ENCODE data around the gene SLF1.
A peak's percentile ranks its signal among the peaks of the same experiment; 100 is the strongest.
"Not testable (repeated sequence)": the region's sequence is repeated elsewhere in the genome, so short reads cannot be mapped to it uniquely, and the experiment has no call there.

The SLF1 gene

DNA sequence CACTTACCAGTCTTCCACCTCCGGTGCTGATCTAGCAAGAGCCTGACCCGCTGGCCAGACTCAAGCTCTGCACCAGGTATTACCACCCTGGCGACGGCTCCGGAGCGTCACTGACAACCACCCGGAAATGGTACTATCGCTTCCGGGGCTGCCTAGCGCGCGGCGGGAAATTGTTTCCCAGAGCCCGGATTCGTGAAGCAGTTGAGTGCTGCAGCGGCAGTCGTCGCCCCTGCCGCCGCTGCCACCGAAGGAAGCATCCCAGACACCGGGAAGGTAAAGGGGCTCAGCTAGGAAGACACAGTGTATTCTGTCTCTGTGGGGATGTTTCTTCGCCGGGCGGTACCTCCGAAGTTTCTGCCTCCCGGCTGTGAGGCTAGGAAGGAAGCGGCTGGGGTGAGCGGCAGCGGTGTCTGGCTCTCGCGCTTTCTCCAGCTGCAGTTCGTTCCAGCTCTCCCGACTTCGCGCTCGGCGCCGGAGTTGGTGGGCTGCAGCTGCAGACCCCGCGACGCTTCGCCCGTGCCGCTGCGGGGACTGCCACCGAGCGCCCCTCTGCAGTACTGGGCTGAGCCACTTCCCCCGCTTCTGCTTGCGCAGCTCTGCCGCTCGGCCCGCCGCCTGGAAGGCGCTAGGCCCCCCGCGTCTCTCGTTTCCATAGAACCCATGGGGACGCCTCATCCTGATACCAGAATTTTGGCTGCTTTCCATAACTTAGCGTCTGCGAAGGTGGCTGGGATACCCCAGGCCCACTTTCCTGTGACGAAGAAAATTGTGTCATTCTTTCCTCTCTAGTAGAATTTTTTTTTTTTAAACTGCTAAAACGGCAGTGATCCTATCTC is at the start of gene SLF1, which contains the start of gene KIAA0825:
Gene SLF1, plus strand, starts transcription at position 177 of the 836 bp plus-strand sequence. CDS start 10,142 bp downstream, outside the sequence.
Gene KIAA0825, minus strand, starts transcription at position 112 of the 836 bp plus-strand sequence. CDS start 81,478 bp downstream, outside the sequence.
- DNase-seq (ENCODE audit: low read depth, low spot score) = peak; percentile 96

- DNase-seq (ENCODE audit: low read depth, low spot score) = no peak
Measured at GRCh38 chr5:94571415-94571814, 47.1 kb upstream of the SLF1 start.

DNA sequence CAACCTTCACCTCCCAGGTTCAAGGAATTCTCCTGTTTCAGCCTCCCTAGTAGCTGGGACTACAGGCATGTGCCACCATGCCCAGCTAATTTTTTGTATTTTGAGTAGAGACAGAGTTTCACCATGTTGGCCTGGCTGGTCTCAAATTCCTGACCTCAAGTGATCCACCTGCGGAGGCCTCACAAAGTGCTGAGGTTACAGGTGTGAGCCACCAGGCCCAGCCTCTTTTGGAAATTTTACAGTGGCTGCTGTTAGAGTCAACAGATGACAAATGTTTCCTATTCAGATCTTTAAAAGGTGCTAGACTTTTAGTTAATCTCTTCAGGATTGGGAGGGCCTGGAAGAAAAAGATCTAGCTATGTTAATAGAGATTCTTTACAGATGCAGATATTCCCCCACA is 45.1 kb upstream of the SLF1 start:
- not testable (repeated sequence) for DNase-seq (ENCODE audit: low read depth, low spot score)

GRCh38 chr5:94575196-94575595 is 43.3 kb upstream of the SLF1 start:
- no peak for DNase-seq (ENCODE audit: low read depth, low spot score)

DNA sequence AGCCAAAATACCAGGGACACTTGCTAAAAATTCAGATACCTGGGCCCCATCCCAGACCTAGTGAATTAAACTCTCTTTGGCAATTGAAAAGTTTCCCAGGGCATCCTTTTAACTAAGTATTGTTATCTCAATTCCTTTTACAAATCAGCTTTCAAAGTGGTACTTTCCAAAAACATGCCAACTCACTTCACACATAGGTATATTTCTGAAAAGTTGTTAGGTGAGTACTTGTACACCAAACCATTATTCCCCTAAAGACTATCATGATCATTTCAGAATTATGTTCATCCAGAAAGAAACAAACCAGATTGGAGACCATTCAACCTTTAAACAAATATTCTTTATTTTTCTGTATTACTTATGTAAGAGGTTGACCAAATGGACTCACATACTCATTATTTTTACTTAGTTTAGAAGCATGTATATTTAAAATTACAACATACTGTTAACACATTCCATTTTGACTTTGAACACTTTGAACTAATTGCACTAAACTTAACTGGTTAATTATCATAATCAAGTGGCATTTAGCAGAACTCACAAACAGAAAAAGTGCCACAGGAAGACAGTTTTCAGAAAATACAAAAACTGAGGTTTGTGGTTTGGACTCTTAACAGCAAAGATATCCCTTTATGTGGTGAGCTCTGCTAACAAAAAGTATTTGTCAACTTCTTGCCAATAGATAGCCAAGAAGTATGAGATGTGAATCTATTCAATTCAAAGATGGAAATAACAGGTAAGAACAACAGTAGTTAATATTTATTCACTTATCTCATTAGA is 40.8 kb upstream of the SLF1 start:
- peak; percentile 59 for DNase-seq (ENCODE audit: low read depth, low spot score)

- DNase-seq (ENCODE audit: low read depth, low spot score) = no peak
Measured at GRCh38 chr5:94595281-94595840, 23.1 kb upstream of the SLF1 start.

DNA sequence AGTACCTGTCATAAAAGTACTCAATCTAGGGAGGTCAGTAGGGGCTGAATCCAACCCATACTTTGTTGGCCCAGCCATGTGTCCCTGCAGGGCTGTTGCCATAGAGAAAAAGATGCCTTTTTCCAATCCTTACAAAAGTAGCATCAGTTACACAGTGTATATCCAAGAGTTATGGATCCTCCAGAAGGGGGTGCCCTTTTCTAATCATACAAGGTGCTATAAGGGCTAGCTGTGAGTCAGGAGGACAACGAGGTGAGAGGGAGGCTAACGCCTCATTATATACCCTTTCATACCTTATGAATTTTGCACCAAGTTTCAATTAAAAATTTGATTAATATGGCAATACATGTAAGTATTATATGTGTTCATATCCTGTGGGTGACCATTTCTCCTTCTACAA is 4.9 kb upstream of the SLF1 start:
- DNase-seq (ENCODE audit: low read depth, low spot score) = no peak

- DNase-seq (ENCODE audit: low read depth, low spot score) = no peak
Measured at GRCh38 chr5:94614156-94614805, 4.2 kb upstream of the SLF1 start.

DNA sequence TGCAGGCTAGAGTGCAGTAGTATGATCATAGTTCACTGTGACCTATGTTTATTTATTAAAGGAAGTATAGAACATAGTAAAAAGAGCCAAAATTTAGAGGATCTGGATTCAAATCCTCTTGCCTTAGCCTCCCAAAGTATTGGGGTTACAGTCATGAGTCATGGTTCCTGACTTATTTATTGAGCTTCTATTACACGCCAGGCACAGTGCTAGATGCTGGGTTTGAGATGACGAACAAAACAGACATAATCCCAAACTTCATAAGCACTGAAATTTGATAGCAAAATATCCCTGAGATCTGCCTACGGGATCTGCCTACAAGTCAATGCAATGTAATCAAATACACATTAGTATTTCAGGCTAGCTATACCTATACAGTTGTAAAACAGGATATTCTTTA is 2.6 kb upstream of the SLF1 start:
- no peak for DNase-seq (ENCODE audit: low read depth, low spot score)

- DNase-seq (ENCODE audit: low read depth, low spot score) = peak; percentile 74
Measured at GRCh38 chr5:94618029-94618492, 408 bp upstream of the SLF1 start.

DNA sequence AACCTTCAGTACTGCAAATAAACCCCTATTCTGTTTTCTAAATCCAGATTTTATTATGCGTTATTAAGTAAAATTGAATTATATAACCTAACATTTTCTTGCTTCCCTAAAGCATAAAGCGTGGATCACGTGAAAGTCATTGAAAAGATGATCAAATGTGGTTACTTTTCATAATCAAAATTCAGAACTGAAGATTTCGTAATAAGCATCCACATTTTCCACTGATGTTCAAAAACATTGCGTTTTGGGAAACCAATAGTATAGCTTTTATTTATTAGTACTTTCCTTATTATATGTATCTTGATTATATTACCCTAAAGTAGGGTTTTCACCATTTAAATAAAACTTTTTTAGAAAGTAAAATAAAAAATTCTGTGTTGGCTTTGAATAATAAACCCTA is 1.8 kb downstream of the SLF1 start:
- DNase-seq (ENCODE audit: low read depth, low spot score) = no peak

- no peak for DNase-seq (ENCODE audit: low read depth, low spot score)
Measured at GRCh38 chr5:94621763-94622162, 3.3 kb downstream of the SLF1 start.

DNA sequence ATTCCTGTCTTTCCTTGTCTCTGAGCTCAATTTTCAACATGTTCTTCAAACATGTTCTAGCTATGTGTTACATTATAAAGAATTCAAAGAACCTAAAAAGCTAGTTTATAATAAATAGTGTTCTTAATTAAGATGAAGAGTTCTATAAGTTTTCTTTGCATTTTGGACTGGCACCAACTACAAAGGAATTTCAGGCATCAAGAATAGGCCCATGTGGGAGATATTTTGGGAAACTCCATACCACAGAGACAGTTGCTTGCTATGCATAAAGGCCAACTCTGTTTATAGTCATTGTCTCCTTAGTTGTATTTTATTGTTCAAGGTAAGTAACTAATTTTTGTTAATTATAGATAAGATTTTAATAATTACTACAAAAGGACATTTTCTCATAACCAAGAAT is 4.5 kb downstream of the SLF1 start:
- no peak for DNase-seq (ENCODE audit: low read depth, low spot score)

GRCh38 chr5:94623877-94624276 is 5.4 kb downstream of the SLF1 start:
- no peak for DNase-seq (ENCODE audit: low read depth, low spot score)

GRCh38 chr5:94627191-94627590 is 8.7 kb downstream of the SLF1 start:
- DNase-seq (ENCODE audit: low read depth, low spot score) = no peak

GRCh38 chr5:94632024-94632423 is 13.6 kb downstream of the SLF1 start:
- DNase-seq (ENCODE audit: low read depth, low spot score) = no peak

- DNase-seq (ENCODE audit: low read depth, low spot score) = no peak
Measured at GRCh38 chr5:94640176-94640575, 21.7 kb downstream of the SLF1 start.

GRCh38 chr5:94645053-94645452 is 26.6 kb downstream of the SLF1 start:
- no peak for DNase-seq (ENCODE audit: low read depth, low spot score)

- DNase-seq (ENCODE audit: low read depth, low spot score) = no peak
Measured at GRCh38 chr5:94646758-94647157, 28.3 kb downstream of the SLF1 start.

DNA sequence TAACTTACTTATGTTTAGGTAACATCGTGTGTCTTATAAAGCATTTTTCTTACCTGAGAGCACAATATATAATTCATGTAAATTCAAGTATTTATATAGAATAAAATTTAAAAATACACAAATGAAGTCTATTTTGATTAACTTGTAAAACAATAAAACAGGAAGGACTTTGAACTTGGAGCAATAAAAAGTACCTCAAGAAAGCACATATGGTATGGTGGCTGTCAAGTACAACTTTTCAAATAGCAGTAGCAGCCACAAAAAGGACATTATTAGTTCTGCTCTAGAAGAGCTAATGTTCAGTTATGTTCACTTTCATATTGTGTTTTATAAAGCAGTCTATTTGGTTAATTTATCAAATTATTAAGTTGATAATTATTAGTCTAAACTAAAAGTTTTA is 31.4 kb downstream of the SLF1 start:
- DNase-seq (ENCODE audit: low read depth, low spot score) = no peak

- no peak for DNase-seq (ENCODE audit: low read depth, low spot score)
Measured at GRCh38 chr5:94658272-94658671, 39.8 kb downstream of the SLF1 start.

- no peak for DNase-seq (ENCODE audit: low read depth, low spot score)
Measured at GRCh38 chr5:94660506-94660905, 42.0 kb downstream of the SLF1 start.

Data from astrocyte of the hippocampus (primary cell).